GM12878 (cell line): ENCODE measurements around the gene KNTC1.

Experiments
- ATF7 ChIP-seq: fragments of 450-650 bp; IDR thresholded peaks from 2 replicates; pipeline ENCODE4 v1.6.1; 2016; ENCODE audit warnings: low read depth, mild to moderate bottlenecking
- HDAC6 ChIP-seq: fragments of 200-600 bp; sonication (generic); IDR thresholded peaks from one replicate; pipeline ENCODE4 v1.8.0; 2017; ENCODE audit warnings: antibody characterized with exemption; ENCODE audit not compliant: unreplicated experiment
- MXI1 ChIP-seq: fragments of 150-350 bp; IDR thresholded peaks from 2 replicates; pipeline ENCODE4 v1.6.1; 2011; ENCODE audit warnings: low read depth, mild to moderate bottlenecking, inconsistent platforms, low read length, improper control_type of control experiment
- PKNOX1 ChIP-seq: fragments of 450-650 bp; IDR thresholded peaks from 2 replicates; pipeline ENCODE4 v1.6.1; 2016; ENCODE audit warnings: mild to moderate bottlenecking
- POLR2A ChIP-seq: IDR thresholded peaks from 2 replicates; pipeline ENCODE4 v1.6.1; 2011; ENCODE audit warnings: low read depth, mild to moderate bottlenecking, low read length
- RFX5 ChIP-seq: IDR thresholded peaks from 2 replicates; pipeline ENCODE4 v1.6.1; 2011; ENCODE audit warnings: low read depth, low read length, improper control_type of control experiment
- TAF1 ChIP-seq: IDR thresholded peaks from 2 replicates; pipeline ENCODE4 v1.6.1; 2011; ENCODE audit warnings: mild to moderate bottlenecking, low read depth, low read length, borderline replicate concordance
- ZNF217 ChIP-seq: fragments of 450-650 bp; IDR thresholded peaks from 2 replicates; pipeline ENCODE4 v1.6.1; 2017; ENCODE audit warnings: antibody characterized with exemption, mild to moderate bottlenecking

- TF ChIP-seq HDAC6 (no peak), POLR2A (no peak), RFX5 (no peak), MXI1 (no peak), PKNOX1 (no peak), ZNF217 (no peak), TAF1 (no peak), ATF7 (no peak)
Measured at GRCh38 chr12:122508163-122508562, 18.9 kb upstream of the KNTC1 start.
